ENCODE results near the gene ZNF853. TPM values are rescaled to one million over a fixed set of nuclear protein-coding genes. Genes with fewer than 3 reads are reported as not detected.
A peak's percentile ranks its signal among the peaks of the same experiment; 100 is the strongest.

ZNF853 gene
- total and polyA plus RNA-seq, 2 of the 8 experiments (the other 6 are each of a cell fraction or from before 2014, with no cell fraction given): 4.3 to 5.7 TPM

- no peaks in the 10 kb centered on the region for H3K79me2 ChIP-seq (ENCODE audit: control insufficient read depth in 1 of 2, insufficient read depth in 2 of 2, low read length in 2 of 2)
- H2BK5ac ChIP-seq (ENCODE audit: low read depth, low read length): no peak overlapping the region
- 16% methylated on average over 29 of the region's 60 CpGs; no CpG with 5 or more reads in 1 of the 2 experiments for WGBS, 2 experiments (ENCODE audit: extremely low coverage in 1 of 2, insufficient coverage in 1 of 2, insufficient read length in 1 of 2, insufficient replicate concordance in 2 of 2, low coverage in 1 of 2, low lambda C conversion rate in 2 of 2, missing lambda C conversion rate in 1 of 2)
- peak; percentile 45; the same call in 1 of the 2 replicates for TF ChIP-seq EGR1 (IDR thresholded peaks at IDR 0.05; ENCODE audit: borderline replicate concordance, low read depth, low read length)
- TF ChIP-seq MAX (IDR thresholded peaks at IDR 0.05): 0 out of 2 replicates have a peak, but pooled peaks have one; percentile 21
- TF ChIP-seq RAD21 (IDR thresholded peaks at IDR 0.05 in 1 of 2, conservative IDR thresholded peaks at IDR 0.05 in 1 of 2; ENCODE audit: low read depth in 2 of 2, low read length in 2 of 2): peak in 1 of 2 experiments; percentile 33; a peak in 1 of 4 replicates
- no peak for TF ChIP-seq RXRA (IDR thresholded peaks at IDR 0.05; ENCODE audit: insufficient read depth, low read depth, low read length)
- peak overlapping the region; percentile 54 to 69 for H3K4me2 ChIP-seq (ENCODE audit: insufficient read depth in 1 of 2, low read depth in 2 of 2, low read length in 2 of 2)
- peaks cover 0 to 7% of the 10 kb centered on the region in 2 experiments for H4K20me1 ChIP-seq (replicated peaks in 1 of 2; ENCODE audit: control insufficient read depth in 1 of 2, insufficient read depth in 2 of 2, low read length in 2 of 2)
- no peak overlapping the region for H2AFZ ChIP-seq (ENCODE audit: low read length)
- peak in 1 of 2 experiments; percentile 66 for DNase-seq (ENCODE audit: low read depth in 1 of 2, low spot score in 2 of 2)
- H3K4ac ChIP-seq (replicated peaks; ENCODE audit: insufficient read length, low read depth, low read length): no peak overlapping the region
- H3K4me3 ChIP-seq (ENCODE audit: extremely low read depth in 1 of 4, insufficient read depth in 2 of 4, low read depth in 3 of 4, low read length in 4 of 4): peak overlapping the region; percentile 49 to 71 (median 60)
- H2BK120ac ChIP-seq (replicated peaks; ENCODE audit: low read depth, low read length): no peak overlapping the region
- no peaks in the 10 kb centered on the region for H3K9me3 ChIP-seq (ENCODE audit: insufficient read depth in 2 of 2, low read depth in 1 of 2, low read length in 1 of 2)
- H2BK20ac ChIP-seq (ENCODE audit: low read length): no peak overlapping the region
- ChIA-PET POLR2A (ENCODE audit: partially characterized antibody) (no interaction called here), CTCF (ENCODE audit: partially characterized antibody) (interaction anchor here (0.6 kb wide), 1 partner anchor 25 kb away, joined by 3 read pairs; no protein-coding TSS in a partner anchor)
- H4K91ac ChIP-seq (replicated peaks; ENCODE audit: insufficient read length, low read length): no peak overlapping the region
- no peaks in the 10 kb centered on the region for H3K27me3 ChIP-seq (replicated peaks in 1 of 4; ENCODE audit: control insufficient read depth in 3 of 4, extremely low read depth in 1 of 4, insufficient read depth in 3 of 4, low read length in 3 of 4)
- H4K5ac ChIP-seq (ENCODE audit: insufficient read length, low read depth, low read length): peak overlapping the region; percentile 29
- no peak overlapping the region for H4K8ac ChIP-seq (ENCODE audit: extremely low read depth, insufficient read depth, low read length)
- H3K36me3 ChIP-seq (ENCODE audit: control insufficient read depth in 2 of 4, insufficient read depth in 4 of 4, low read length in 3 of 4): peaks cover 0 to 2% (median 0%) of the 10 kb centered on the region in 4 experiments; a peak in 2 of 8 replicates
- H3K18ac ChIP-seq (ENCODE audit: extremely low read depth, low read length): no peak overlapping the region
- no peak overlapping the region for H3K14ac ChIP-seq (ENCODE audit: insufficient read length)
- H3K23ac ChIP-seq (ENCODE audit: insufficient read length): no peak overlapping the region
- H3K56ac ChIP-seq (replicated peaks; ENCODE audit: insufficient read length, low read depth, low read length): no peak overlapping the region
- H3K79me1 ChIP-seq (ENCODE audit: low read depth, low read length): peaks cover 5% of the 10 kb centered on the region; the same call in 1 of the 2 replicates
- H2AK5ac ChIP-seq (ENCODE audit: low read depth, low read length): no peak overlapping the region
- no peaks in the 10 kb centered on the region; the same call in 1 of the 2 replicates for H3K23me2 ChIP-seq (ENCODE audit: low read depth, low read length)
- no peak overlapping the region for H3K9ac ChIP-seq (replicated peaks in 1 of 4; ENCODE audit: extremely low read depth in 1 of 4, low read depth in 3 of 4, low read length in 3 of 4)
- peaks cover 0 to 9% (median 2%) of the 10 kb centered on the region in 4 experiments; a peak in 3 of 7 replicates for H3K4me1 ChIP-seq (replicated peaks in 1 of 4; ENCODE audit: control insufficient read depth in 3 of 4, insufficient read depth in 4 of 4, low read length in 3 of 4)
- no peak overlapping the region for H3K27ac ChIP-seq (ENCODE audit: low read depth, low read length)
- H2BK15ac ChIP-seq (ENCODE audit: low read length): no peak overlapping the region
- FAIRE-seq: no peak
- no peak overlapping the region for H2BK12ac ChIP-seq (ENCODE audit: low read depth, low read length)
These were observed 22.3 kb downstream of the ZNF853 start for GRCh38 chr7:6637544-6638229.
